Erythroblast (primary cell): ENCODE data around the gene BBS5.

ENCODE experiments used
- DNase-seq, 2 experiments: peaks; one replicate each; lab custom pipeline; 2025; lab: John Stamatoyannopoulos, UW
- GATA1 ChIP-seq: IDR thresholded peaks from 2 replicates; pipeline ENCODE4 v1.6.1; 2011; ENCODE audit warnings: low read depth, mild to moderate bottlenecking, control low read depth, low read length, moderate library complexity
- POLR2A ChIP-seq: IDR thresholded peaks from 2 replicates; pipeline ENCODE4 v1.6.1; 2011; ENCODE audit warnings: mild to moderate bottlenecking, low read length

The BBS5 gene

DNA sequence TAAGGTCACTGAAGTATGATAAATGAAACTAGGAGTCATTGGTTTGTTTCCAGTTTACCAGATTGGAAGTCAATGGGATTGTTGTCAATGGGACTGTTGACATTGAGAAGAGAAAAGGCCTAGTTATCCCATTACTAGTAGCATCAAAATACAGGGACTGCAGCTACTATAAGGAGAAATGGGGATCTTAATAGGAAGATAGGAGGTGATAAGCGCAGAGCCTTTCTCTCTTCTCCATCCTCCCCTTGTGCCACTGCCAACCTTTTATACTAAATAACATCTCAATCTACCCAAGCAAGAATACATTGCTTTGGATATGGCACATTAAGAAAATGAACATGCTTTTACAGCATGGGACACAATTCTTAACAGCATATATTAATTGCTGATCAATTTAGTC is 10.5 kb upstream of the BBS5 start:
- no peak for TF ChIP-seq GATA1
- no peak for TF ChIP-seq POLR2A
- DNase-seq = peak in 1 of 2 experiments; percentile 24

DNA sequence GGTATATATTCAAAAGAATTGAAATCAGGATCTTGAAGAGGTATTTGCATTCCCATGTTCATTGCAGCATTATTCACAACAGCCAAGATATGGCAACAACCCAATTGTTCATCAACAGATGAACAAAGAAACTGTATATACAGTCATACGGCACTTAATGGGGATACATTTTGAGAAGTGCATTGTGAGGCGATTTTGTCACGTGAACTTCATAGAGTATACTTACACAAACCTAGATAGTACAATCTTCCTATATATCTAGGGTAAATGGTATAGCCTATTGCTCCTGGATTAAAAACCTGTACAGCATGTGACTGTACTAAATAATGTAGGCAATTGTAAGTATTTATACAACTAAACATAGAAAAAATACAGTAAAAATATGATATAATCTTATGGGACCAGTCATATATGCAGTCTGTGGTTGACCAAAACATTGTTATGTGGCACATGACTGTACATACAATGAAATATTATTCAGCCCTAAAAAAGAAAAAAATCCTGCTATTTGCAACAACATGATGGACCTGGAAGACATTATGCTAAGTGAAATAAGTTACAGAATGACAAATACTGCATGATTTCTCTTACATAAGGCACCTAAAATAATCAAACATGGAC is 9.2 kb upstream of the BBS5 start:
- TF ChIP-seq GATA1 (no peak), POLR2A (no peak)
- no peak for DNase-seq

DNA sequence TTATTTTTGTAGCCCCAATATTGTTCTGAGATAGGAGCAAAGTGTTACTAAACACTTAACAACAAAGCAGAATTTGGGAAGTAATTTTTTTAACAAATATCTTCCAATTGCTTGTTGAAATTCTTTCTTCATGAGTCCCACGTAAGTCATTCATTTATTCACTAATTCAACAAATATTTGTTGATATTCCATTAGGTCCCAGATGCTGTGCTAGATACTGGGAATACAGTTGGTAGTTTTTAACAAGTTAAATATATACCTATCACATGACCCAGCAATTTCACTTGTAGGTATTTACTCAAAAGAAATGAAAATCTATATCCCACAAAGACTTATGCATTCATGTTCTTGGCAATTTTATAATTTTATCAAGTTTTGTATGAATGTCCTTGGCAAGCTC is 7.0 kb upstream of the BBS5 start:
- DNase-seq = no peak
- no peak for TF ChIP-seq GATA1
- no peak for TF ChIP-seq POLR2A

- TF ChIP-seq POLR2A (no peak), GATA1 (no peak)
- DNase-seq = no peak
Observed at GRCh38 chr2:169476459-169476858, 2.8 kb upstream of the BBS5 start.

GRCh38 chr2:169478339-169478738 is 955 bp upstream of the BBS5 start:
- no peak for DNase-seq
- TF ChIP-seq GATA1 (no peak), POLR2A (no peak)

GRCh38 chr2:169478745-169479256 is 493 bp upstream of the BBS5 start:
- TF ChIP-seq POLR2A (no peak), GATA1 (no peak)
- no peak for DNase-seq

- no peak for DNase-seq
- no peak for TF ChIP-seq GATA1
- TF ChIP-seq POLR2A = no peak
Observed at GRCh38 chr2:169480079-169480465, 778 bp downstream of the BBS5 start.

- no peak for DNase-seq
- TF ChIP-seq GATA1 (no peak), POLR2A (no peak)
Observed at GRCh38 chr2:169485650-169486138, 6.4 kb downstream of the BBS5 start.

- TF ChIP-seq POLR2A (no peak), GATA1 (no peak)
- DNase-seq = no peak
Observed at GRCh38 chr2:169486487-169486886, 7.2 kb downstream of the BBS5 start.

DNA sequence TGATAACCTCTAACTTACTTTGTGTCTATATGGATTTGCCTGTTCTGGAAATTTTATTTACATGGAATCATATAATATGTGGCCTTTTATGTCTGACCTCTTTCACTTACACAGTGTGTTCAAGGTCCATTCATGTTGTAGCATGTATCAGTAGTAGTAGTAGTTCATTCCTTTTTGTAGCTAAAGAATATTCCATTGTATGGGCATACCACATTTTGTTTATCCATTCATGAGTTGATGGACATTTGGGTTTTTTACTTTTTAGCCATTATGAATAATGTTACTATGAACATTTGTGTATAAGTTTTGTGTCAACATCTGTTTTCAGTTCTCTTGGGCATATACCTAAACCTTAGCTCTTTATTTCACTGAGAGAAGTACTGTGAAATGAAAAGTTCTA is 11.5 kb downstream of the BBS5 start:
- no peak for TF ChIP-seq GATA1
- no peak for TF ChIP-seq POLR2A
- no peak for DNase-seq

DNA sequence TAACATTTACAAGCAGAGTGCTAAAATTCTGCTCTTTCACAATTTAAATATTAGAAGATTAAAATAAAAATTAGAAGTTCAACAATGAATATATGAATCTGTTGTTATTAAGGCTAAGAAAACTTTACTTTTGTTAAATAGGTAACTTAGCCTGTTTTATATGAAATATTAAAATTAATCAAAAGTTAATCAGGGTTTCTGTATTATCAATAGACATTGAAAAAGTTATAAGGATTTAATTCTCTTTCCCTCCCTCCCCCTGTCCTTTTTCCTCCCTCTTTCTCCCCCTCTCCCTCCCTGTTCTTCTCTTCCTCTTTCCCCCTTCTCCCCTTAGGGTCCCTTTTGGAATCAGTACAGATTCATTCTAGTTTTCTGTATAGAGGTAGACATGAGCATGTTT is 12.1 kb downstream of the BBS5 start:
- DNase-seq = no peak
- TF ChIP-seq POLR2A (no peak), GATA1 (no peak)

- TF ChIP-seq POLR2A (no peak), GATA1 (no peak)
Observed at GRCh38 chr2:169493360-169493759, 14.1 kb downstream of the BBS5 start.

GRCh38 chr2:169495310-169495928 is 16.1 kb downstream of the BBS5 start:
- DNase-seq = no peak
- TF ChIP-seq POLR2A = no peak
- TF ChIP-seq GATA1 = no peak

More at GRCh38 chr2:169493360-169493759, 14.1 kb downstream of the BBS5 start:
- DNase-seq = no peak

- TF ChIP-seq GATA1 = no peak
- TF ChIP-seq POLR2A = no peak
- DNase-seq = no peak
Observed at GRCh38 chr2:169504651-169505050, 25.4 kb downstream of the BBS5 start.
